Ovary (tissue), 3 donors: ENCODE measurements around the gene DESI1.

ENCODE experiments used
- POLR2A ChIP-seq: fragments of 450-650 bp; IDR thresholded peaks from one replicate; pipeline ENCODE4 v1.6.1; 2017; ENCODE audit warnings: antibody characterized with exemption, mild to moderate bottlenecking, moderate library complexity
- TF ChIP-seq, protein P1 (sequence below), 3 donors: fragments of 450-650 bp in 2 of 3; fragments of 200-600 bp in 1 of 3; IDR thresholded peaks; one replicate each; pipeline versions ENCODE4 v1.5.1 to v1.8.0; 2016 to 2022; ENCODE audit warnings: antibody characterized with exemption in 3 of 3, mild to moderate bottlenecking in 1 of 3
- donor health status: DM: no; HTN: no; CAD: no.

GRCh38 chr22:41641854-41642253 is 21.0 kb upstream of the DESI1 start:
- no peak for TF ChIP-seq POLR2A
- TF ChIP-seq, protein P1, sequence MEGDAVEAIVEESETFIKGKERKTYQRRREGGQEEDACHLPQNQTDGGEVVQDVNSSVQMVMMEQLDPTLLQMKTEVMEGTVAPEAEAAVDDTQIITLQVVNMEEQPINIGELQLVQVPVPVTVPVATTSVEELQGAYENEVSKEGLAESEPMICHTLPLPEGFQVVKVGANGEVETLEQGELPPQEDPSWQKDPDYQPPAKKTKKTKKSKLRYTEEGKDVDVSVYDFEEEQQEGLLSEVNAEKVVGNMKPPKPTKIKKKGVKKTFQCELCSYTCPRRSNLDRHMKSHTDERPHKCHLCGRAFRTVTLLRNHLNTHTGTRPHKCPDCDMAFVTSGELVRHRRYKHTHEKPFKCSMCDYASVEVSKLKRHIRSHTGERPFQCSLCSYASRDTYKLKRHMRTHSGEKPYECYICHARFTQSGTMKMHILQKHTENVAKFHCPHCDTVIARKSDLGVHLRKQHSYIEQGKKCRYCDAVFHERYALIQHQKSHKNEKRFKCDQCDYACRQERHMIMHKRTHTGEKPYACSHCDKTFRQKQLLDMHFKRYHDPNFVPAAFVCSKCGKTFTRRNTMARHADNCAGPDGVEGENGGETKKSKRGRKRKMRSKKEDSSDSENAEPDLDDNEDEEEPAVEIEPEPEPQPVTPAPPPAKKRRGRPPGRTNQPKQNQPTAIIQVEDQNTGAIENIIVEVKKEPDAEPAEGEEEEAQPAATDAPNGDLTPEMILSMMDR (IDR thresholded peaks at IDR 0.05), result no peak
